Astrocyte (in vitro differentiated cells and primary cell): Measurements from ENCODE around the gene GATA6. TPM values are rescaled to one million over a fixed set of nuclear protein-coding genes. Genes with fewer than 3 reads are reported as not detected.

ENCODE experiments used
- DNase-seq: peaks from one replicate; pipeline ENCODE4 v3.0.0-alpha.2; 2010; ENCODE audit warnings: low read depth
- FAIRE-seq: peaks from 2 replicates; lab custom pipeline; 2011; peaks lifted over from hg19 to GRCh38; lab: Jason Lieb, UNC
- H2AFZ ChIP-seq: 2 replicates; pipeline ENCODE4 v1.6.0; 2012; ENCODE audit warnings: low read depth, low read length, inconsistent platforms
- H3K27ac ChIP-seq: 2 replicates; pipeline ENCODE4 v1.5.1; 2011; ENCODE audit warnings: low read depth, low read length, inconsistent platforms
- H3K27me3 ChIP-seq: 2 replicates; pipeline ENCODE4 v1.6.0; 2011; ENCODE audit warnings: low read length, inconsistent platforms; ENCODE audit not compliant: insufficient read depth
- H3K36me3 ChIP-seq: 2 replicates; pipeline ENCODE4 v1.5.1; 2011; ENCODE audit warnings: low read length, inconsistent platforms; ENCODE audit not compliant: insufficient read depth
- H3K4me1 ChIP-seq: 2 replicates; pipeline ENCODE4 v1.5.1; 2011; ENCODE audit warnings: low read length, inconsistent platforms; ENCODE audit not compliant: insufficient read depth
- H3K4me2 ChIP-seq: 2 replicates; pipeline ENCODE4 v1.6.0; 2012; ENCODE audit warnings: low read length, inconsistent platforms
- H3K4me3 ChIP-seq: 2 replicates; pipeline ENCODE4 v1.5.1; 2011; ENCODE audit warnings: low read depth, mild to moderate bottlenecking, low read length, inconsistent platforms; ENCODE audit not compliant: insufficient read depth
- H3K79me2 ChIP-seq: 2 replicates; pipeline ENCODE4 v1.6.0; 2012; ENCODE audit warnings: mild to moderate bottlenecking, low read length, inconsistent platforms; ENCODE audit not compliant: insufficient read depth
- H3K9ac ChIP-seq: 2 replicates; pipeline ENCODE4 v1.6.0; 2012; ENCODE audit warnings: mild to moderate bottlenecking, low read length, inconsistent platforms
- H3K9me3 ChIP-seq: 2 replicates; pipeline ENCODE4 v1.5.1; 2012; ENCODE audit warnings: low read depth, mild to moderate bottlenecking, low read length, inconsistent platforms; ENCODE audit not compliant: insufficient read depth
- H4K20me1 ChIP-seq: 2 replicates; pipeline ENCODE4 v1.6.0; 2012; ENCODE audit warnings: low read length, inconsistent platforms; ENCODE audit not compliant: insufficient read depth
- H3K27ac Mint-ChIP-seq: one replicate; pipeline ENCODE4 v1.8.0; 2021; ENCODE audit warnings: mild to moderate bottlenecking, mixed read lengths; ENCODE audit not compliant: unreplicated experiment
- H3K27me3 Mint-ChIP-seq: one replicate; pipeline ENCODE4 v1.8.0; 2021; ENCODE audit warnings: low read depth, mixed read lengths; ENCODE audit not compliant: unreplicated experiment
- H3K36me3 Mint-ChIP-seq: one replicate; pipeline ENCODE4 v1.8.0; 2021; ENCODE audit warnings: low read depth, mixed read lengths; ENCODE audit not compliant: unreplicated experiment
- H3K4me1 Mint-ChIP-seq: one replicate; pipeline ENCODE4 v1.8.0; 2021; ENCODE audit warnings: low read depth, mixed read lengths; ENCODE audit not compliant: unreplicated experiment
- H3K4me3 Mint-ChIP-seq: one replicate; pipeline ENCODE4 v1.8.0; 2021; ENCODE audit warnings: mild to moderate bottlenecking, moderate library complexity, mixed read lengths; ENCODE audit not compliant: unreplicated experiment
- H3K9me3 Mint-ChIP-seq: one replicate; pipeline ENCODE4 v1.8.0; 2021; ENCODE audit warnings: mild to moderate bottlenecking, mixed read lengths; ENCODE audit not compliant: unreplicated experiment
- EZH2 ChIP-seq: IDR thresholded peaks from 2 replicates; pipeline ENCODE4 v1.6.1; 2012; ENCODE audit warnings: mild to moderate bottlenecking, low read length, inconsistent platforms; ENCODE audit not compliant: insufficient read depth
- total RNA-seq: library from RNA; stranded (reverse); gene quantifications from 2 replicates; pipeline ENCODE4 v1.2.1, GENCODE V29; 2021
- TF ChIP-seq, protein P1 (sequence below): IDR thresholded peaks from 2 replicates; pipeline ENCODE4 v1.5.1; 2011; ENCODE audit warnings: low read depth, mild to moderate bottlenecking, inconsistent platforms, low read length, moderate library complexity; ENCODE audit not compliant: insufficient read depth

Gene GATA6
- total RNA-seq, 1 donor from 2014 or later, result 9.4 TPM

DNA sequence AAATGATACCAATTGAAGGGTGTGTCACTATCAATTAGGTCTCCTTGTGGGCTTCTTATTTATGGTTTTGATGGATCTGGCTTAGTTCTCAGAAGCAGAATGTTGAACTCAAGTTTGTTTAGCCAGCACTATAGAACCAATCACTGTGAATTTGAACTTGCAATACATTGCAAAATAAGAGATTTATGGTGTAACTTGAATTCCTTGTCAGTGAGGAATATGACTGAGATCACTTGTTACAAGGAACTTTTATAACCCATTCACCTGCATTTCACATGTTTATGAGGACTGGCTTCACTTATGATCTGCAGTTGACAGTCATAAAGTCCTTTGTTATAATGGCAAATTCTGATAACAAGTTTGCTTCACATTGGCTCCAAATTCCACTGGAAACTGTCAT lies 9.8 kb downstream of the GATA6 start:
- H3K4me3 Mint-ChIP-seq, result no peak overlapping the region
- FAIRE-seq (peak; percentile 52), DNase-seq (no peak)
- no peak overlapping the region for H3K27ac ChIP-seq
- peaks cover 76% of the 10 kb centered on the region for H4K20me1 ChIP-seq
- H3K27ac Mint-ChIP-seq, result no peak overlapping the region
- H3K4me1 Mint-ChIP-seq, result peaks cover 4% of the 10 kb centered on the region
- H3K36me3 Mint-ChIP-seq, result peaks cover 17% of the 10 kb centered on the region
- peaks cover 37% of the 10 kb centered on the region for H3K36me3 ChIP-seq
- H3K4me1 ChIP-seq, result peaks cover 24% of the 10 kb centered on the region
- H2AFZ ChIP-seq, result no peak overlapping the region
- peaks cover 53% of the 10 kb centered on the region for H3K27me3 Mint-ChIP-seq
- H3K9ac ChIP-seq, result no peak overlapping the region
- peaks cover 1% of the 10 kb centered on the region for H3K9me3 Mint-ChIP-seq
- H3K9me3 ChIP-seq, result no peaks in the 10 kb centered on the region
- no peak overlapping the region for H3K4me2 ChIP-seq
- H3K79me2 ChIP-seq, result peaks cover 71% of the 10 kb centered on the region
- no peak overlapping the region for H3K4me3 ChIP-seq
- H3K27me3 ChIP-seq, result peaks cover 13% of the 10 kb centered on the region
- TF ChIP-seq, protein P1, sequence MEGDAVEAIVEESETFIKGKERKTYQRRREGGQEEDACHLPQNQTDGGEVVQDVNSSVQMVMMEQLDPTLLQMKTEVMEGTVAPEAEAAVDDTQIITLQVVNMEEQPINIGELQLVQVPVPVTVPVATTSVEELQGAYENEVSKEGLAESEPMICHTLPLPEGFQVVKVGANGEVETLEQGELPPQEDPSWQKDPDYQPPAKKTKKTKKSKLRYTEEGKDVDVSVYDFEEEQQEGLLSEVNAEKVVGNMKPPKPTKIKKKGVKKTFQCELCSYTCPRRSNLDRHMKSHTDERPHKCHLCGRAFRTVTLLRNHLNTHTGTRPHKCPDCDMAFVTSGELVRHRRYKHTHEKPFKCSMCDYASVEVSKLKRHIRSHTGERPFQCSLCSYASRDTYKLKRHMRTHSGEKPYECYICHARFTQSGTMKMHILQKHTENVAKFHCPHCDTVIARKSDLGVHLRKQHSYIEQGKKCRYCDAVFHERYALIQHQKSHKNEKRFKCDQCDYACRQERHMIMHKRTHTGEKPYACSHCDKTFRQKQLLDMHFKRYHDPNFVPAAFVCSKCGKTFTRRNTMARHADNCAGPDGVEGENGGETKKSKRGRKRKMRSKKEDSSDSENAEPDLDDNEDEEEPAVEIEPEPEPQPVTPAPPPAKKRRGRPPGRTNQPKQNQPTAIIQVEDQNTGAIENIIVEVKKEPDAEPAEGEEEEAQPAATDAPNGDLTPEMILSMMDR, result no peak
- TF ChIP-seq EZH2, result no peak

DNA sequence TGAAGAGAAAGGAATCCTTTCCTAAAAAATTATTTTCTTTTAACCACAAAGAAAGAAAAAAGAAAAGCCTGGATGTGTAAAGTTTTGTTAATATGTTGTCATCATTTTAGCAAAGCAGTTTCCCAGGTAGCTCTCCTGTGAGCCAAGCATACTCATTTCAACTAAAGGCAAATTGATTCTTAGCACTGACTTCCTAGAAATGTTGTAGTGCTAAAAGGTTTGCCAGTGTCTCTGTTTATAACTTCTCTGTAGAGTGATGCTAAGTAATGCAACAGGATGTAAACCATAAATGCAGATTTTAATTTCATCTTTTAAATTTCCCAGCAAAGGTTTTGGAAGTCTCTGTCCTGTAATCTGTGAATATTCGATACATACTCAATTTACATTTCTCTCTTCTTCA lies 10.2 kb downstream of the GATA6 start:
- no peak overlapping the region for H3K9ac ChIP-seq
- H3K27me3 ChIP-seq, result peaks cover 13% of the 10 kb centered on the region

DNA sequence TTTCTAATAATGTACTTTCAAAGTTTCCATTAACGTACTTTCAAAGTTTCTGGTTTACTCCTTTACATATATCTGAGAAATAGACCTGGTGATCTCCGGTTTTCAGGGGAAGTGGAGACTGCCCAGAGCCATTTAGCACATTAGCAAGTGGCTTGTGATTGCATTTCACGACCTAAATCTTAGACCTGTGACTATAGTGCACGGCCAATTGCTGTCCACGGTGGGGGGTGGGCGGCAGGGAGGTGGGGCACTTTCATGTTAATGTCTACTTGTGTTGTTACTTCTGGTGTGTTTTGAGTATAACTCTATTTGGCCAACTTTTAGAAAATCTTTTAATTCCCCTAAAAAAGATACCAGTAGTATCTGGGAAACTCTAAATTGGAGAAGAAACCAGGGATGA lies 11.3 kb downstream of the GATA6 start:
- Mint-ChIP-seq H3K9me3 (peaks cover 1% of the 10 kb centered on the region), H3K27ac (no peak overlapping the region), H3K4me3 (no peak overlapping the region), H3K4me1 (peaks cover 4% of the 10 kb centered on the region), H3K27me3 (peaks cover 39% of the 10 kb centered on the region), H3K36me3 (peaks cover 22% of the 10 kb centered on the region)
- Histone ChIP-seq H2AFZ (no peak overlapping the region), H3K27me3 (peaks cover 13% of the 10 kb centered on the region), H3K4me3 (no peak overlapping the region), H3K36me3 (peaks cover 45% of the 10 kb centered on the region), H3K4me1 (peaks cover 19% of the 10 kb centered on the region), H3K9ac (no peak overlapping the region), H3K4me2 (no peak overlapping the region), H3K27ac (no peak overlapping the region), H4K20me1 (peaks cover 74% of the 10 kb centered on the region), H3K79me2 (peaks cover 67% of the 10 kb centered on the region), H3K9me3 (no peaks in the 10 kb centered on the region)
- TF ChIP-seq EZH2, result no peak
- TF ChIP-seq, protein P1, result no peak
- DNase-seq, result no peak
- no peak for FAIRE-seq

More for the DNA sequence above, 10.2 kb downstream of the GATA6 start:
- FAIRE-seq (no peak), DNase-seq (no peak)
- Mint-ChIP-seq H3K4me3 (no peak overlapping the region), H3K36me3 (peaks cover 19% of the 10 kb centered on the region), H3K9me3 (peaks cover 1% of the 10 kb centered on the region), H3K27ac (no peak overlapping the region), H3K27me3 (peaks cover 48% of the 10 kb centered on the region), H3K4me1 (peaks cover 4% of the 10 kb centered on the region)
- Histone ChIP-seq H3K36me3 (peaks cover 38% of the 10 kb centered on the region), H3K4me2 (no peak overlapping the region), H3K4me1 (peaks cover 22% of the 10 kb centered on the region), H3K79me2 (peaks cover 67% of the 10 kb centered on the region), H3K9me3 (no peaks in the 10 kb centered on the region), H3K27ac (no peak overlapping the region), H4K20me1 (peaks cover 74% of the 10 kb centered on the region), H2AFZ (no peak overlapping the region), H3K4me3 (no peak overlapping the region)
- TF ChIP-seq, protein P1, result no peak
- no peak for TF ChIP-seq EZH2
